ENCODE data around the gene COL5A1. TPM values are rescaled to one million over a fixed set of nuclear protein-coding genes. Genes with fewer than 3 reads are reported as not detected.

The COL5A1 gene
- total RNA-seq, 8 experiments from 2014 or later: 1.9 to 141 (median 3.6) TPM

DNA sequence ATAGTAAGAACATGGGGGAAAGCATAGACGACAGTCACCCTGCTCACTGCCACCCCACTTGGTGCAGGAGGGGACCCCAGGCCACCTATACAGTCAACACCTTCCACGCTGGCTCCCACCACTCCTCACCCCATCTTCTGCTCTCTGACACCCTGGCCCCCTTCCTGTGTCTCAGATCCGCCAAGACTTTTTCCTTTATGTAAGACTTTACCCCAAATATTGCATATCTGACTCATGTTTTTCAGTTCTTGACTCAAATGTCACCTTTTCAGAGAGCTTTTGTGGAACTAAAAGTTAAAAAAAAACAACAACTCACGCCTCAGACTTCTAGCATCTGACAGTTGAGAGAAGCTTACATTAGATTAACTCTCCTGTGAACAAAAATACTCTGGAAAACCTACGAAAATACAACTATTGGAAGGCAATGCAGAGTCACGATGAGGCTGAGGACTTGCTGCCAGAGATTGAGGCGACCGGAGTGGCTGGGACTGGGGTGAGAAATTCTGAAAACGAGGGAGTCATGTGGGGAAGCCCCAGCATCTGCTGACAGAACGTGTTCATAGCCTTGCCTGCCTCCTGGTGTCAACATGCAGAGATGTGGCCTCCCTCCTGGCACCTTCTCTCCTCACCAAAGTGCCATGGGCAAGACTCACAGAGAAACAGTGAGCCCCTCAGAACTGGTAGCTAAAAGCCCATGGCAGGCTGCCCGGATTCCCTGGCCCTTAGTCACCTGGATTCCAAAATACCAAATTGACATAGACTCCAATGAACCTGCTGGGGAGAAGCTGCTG is 216.6 kb downstream of the COL5A1 start:
- in situ Hi-C loops (cut with MboI; ENCODE audit: low pct_unique_long_range_greater_than_20kb in 2 of 9, low sequenced_read_pairs in 9 of 9, unreplicated experiment in 9 of 9): no loop called here
- no peak overlapping the region for H3K4me3 ChIP-seq
- no peaks in the 10 kb centered on the region for H3K4me1 ChIP-seq (replicated peaks in 1 of 2)
- 15 to 79% (median 47%) methylated on average over 1 to 7 of the region's 11 CpGs for WGBS, 10 experiments
- no peak overlapping the region for H3K27ac ChIP-seq
- ATAC-seq (replicated peaks in 6 of 8): no peak

DNA sequence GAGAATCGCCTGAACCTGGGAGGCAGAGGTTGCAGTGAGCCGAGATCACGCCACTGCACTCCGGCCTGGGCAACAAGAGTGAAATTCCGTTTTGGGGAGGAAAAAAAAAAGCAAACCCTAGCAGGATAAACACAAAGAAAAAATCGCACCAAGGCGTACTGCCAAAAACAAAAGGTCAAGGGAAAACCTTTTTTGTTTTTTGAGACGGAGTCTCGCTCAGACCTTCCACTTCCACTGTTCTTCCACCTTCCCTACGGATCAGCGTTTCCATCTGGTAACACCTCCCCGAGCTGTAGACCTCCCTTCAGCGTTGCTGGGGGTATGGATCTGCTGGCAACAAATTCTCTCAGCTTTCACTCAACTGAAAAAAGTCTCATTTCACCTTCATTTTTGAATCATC is 218.9 kb downstream of the COL5A1 start:
- ATAC-seq (replicated peaks in 6 of 8): no peak
- Histone ChIP-seq H3K27ac (no peak overlapping the region), H3K4me3 (no peak overlapping the region), H3K4me1 (replicated peaks in 1 of 2) (no peaks in the 10 kb centered on the region)
- in situ Hi-C loops (cut with MboI; ENCODE audit: low pct_unique_long_range_greater_than_20kb in 2 of 9, low sequenced_read_pairs in 9 of 9, unreplicated experiment in 9 of 9): no loop called here
- WGBS, 10 experiments: 43 to 100% (median 88%) methylated on average over 1 to 12 of the region's 13 CpGs; no CpG with 5 or more reads in 1 of the 10 experiments

- no peak overlapping the region for H3K27ac ChIP-seq
- H3K4me1 ChIP-seq (replicated peaks in 1 of 2): no peaks in the 10 kb centered on the region
- H3K4me3 ChIP-seq: no peak overlapping the region
- WGBS, 10 experiments: 65 to 98% (median 90%) methylated on average over 2 to 11 of the region's 17 CpGs; no CpG with 5 or more reads in 1 of the 10 experiments
- in situ Hi-C loops (cut with MboI; ENCODE audit: low pct_unique_long_range_greater_than_20kb in 2 of 9, low sequenced_read_pairs in 9 of 9, unreplicated experiment in 9 of 9): no loop called here
- ATAC-seq (replicated peaks in 6 of 8): no peak
Measured at GRCh38 chr9:134861595-134862334, 220.2 kb downstream of the COL5A1 start.

GRCh38 chr9:134863306-134863902 is 221.8 kb downstream of the COL5A1 start:
- 53 to 97% (median 81%) methylated on average over 1 to 8 of the region's 16 CpGs; no CpG with 5 or more reads in 4 of the 10 experiments for WGBS, 10 experiments
- H3K4me1 ChIP-seq (replicated peaks in 1 of 2): no peaks in the 10 kb centered on the region
- H3K27ac ChIP-seq: no peak overlapping the region
- ATAC-seq (replicated peaks in 6 of 8): no peak
- in situ Hi-C loops (cut with MboI; ENCODE audit: low pct_unique_long_range_greater_than_20kb in 2 of 9, low sequenced_read_pairs in 9 of 9, unreplicated experiment in 9 of 9): no loop called here
- no peak overlapping the region for H3K4me3 ChIP-seq

- 61 to 100% (median 80%) methylated on average over 1 to 2 of the region's 28 CpGs; no CpG with 5 or more reads in 5 of the 10 experiments for WGBS, 10 experiments
- no peak overlapping the region for H3K27ac ChIP-seq
- no peak for ATAC-seq (replicated peaks in 6 of 8)
- H3K4me1 ChIP-seq (replicated peaks in 1 of 2): no peaks in the 10 kb centered on the region
- H3K4me3 ChIP-seq: no peak overlapping the region
- in situ Hi-C loops (cut with MboI; ENCODE audit: low pct_unique_long_range_greater_than_20kb in 2 of 9, low sequenced_read_pairs in 9 of 9, unreplicated experiment in 9 of 9): no loop called here
Measured at GRCh38 chr9:134863941-134864820, 222.6 kb downstream of the COL5A1 start.

GRCh38 chr9:134864821-134865190 is 223.2 kb downstream of the COL5A1 start:
- H3K4me3 ChIP-seq: no peak overlapping the region
- in situ Hi-C loops (cut with MboI; ENCODE audit: low pct_unique_long_range_greater_than_20kb in 2 of 9, low sequenced_read_pairs in 9 of 9, unreplicated experiment in 9 of 9): no loop called here
- no CpG with 5 or more reads among the region's 13 CpGs for WGBS, 10 experiments

DNA sequence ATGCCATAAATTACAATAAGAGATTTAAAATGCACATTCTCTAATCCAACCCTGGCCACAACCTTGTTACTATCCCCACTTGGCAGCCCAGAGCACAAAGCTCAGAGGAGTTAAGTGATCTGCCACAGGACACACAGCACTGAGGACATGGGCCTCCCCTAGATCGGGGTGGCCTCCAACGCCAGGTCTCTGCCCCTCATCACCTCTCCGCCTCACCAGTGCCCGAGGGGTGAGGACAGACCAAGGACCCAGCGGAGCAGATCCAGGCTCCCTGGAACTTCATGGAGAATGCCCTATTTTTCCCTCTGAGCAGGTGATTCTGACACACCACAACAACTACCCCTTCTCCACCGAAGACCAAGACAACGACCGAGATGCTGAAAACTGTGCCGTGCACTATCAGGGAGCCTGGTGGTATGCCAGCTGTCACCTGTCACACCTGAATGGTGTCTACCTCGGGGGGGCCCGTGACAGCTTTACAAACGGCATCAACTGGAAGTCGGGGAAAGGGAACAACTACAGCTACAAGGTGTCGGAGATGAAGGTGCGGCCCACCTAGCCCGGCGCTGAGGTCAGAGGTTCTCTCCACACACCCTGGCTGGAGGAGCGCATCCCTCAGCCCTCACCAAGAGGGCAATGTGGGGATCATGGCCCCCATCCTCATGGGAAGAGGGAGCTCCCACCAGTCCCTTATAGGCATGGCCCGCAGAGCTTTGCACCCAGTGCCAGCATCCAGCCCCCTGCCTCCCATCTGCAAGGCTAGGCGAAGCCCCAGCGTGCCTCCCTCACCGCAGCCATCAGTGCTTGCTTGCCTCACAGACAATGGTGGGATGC is 226.5 kb downstream of the COL5A1 start:
- Histone ChIP-seq H3K27ac (no peak overlapping the region), H3K4me1 (replicated peaks in 1 of 2) (no peaks in the 10 kb centered on the region), H3K4me3 (no peak overlapping the region)
- ATAC-seq (replicated peaks in 6 of 8): no peak
- in situ Hi-C loops (cut with MboI; ENCODE audit: low pct_unique_long_range_greater_than_20kb in 2 of 9, low sequenced_read_pairs in 9 of 9, unreplicated experiment in 9 of 9): no loop called here
- WGBS, 10 experiments: 81 to 97% (median 90%) methylated on average over 2 to 9 of the region's 22 CpGs; no CpG with 5 or more reads in 3 of the 10 experiments

More at GRCh38 chr9:134864821-134865190, 223.2 kb downstream of the COL5A1 start:
- Histone ChIP-seq H3K27ac (no peak overlapping the region), H3K4me1 (replicated peaks in 1 of 2) (no peaks in the 10 kb centered on the region)
- no peak for ATAC-seq (replicated peaks in 6 of 8)

DNA sequence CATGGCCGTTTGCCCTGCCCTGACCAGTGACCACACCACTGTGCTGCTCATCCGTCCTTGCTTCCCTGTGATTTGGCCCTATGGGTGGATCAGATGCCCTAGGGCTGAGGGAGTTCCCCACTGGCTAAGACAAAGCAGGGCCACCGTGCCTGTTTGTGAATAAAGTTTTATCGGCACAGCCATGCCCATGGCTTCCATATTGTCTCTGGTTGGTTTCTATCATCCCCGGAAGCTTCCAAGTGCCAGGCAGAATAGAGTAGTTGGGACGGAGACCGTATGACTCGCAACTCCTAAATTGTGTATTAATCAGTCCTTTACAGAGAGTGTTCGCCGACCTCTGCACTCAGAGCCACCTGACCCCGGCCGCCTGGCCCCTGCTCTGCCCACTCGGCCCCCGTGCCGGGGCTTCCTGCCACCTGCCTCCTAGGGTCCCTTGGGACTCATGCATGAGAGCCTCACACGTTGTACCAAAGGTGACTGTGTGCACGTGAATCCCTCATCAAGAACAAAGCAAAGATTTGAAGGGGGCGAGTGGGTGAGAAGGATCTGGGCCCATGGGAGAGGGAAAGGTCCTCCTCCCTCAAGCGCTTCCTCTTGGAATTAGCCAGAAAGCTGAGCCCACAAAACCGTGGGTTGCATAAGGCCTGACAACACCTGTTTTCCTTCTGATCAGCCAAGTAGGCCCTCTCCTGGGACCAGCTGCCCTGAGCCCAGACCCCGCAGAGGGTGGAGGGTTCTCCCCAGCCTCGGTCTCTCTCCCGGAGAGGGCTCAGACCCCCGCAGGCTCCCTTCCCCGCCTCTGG is 227.3 kb downstream of the COL5A1 start:
- 58 to 89% (median 70%) methylated on average over 3 to 7 of the region's 25 CpGs; no CpG with 5 or more reads in 4 of the 10 experiments for WGBS, 10 experiments
- no peak for ATAC-seq (replicated peaks in 6 of 8)
- no peaks in the 10 kb centered on the region for H3K4me1 ChIP-seq (replicated peaks in 1 of 2)
- in situ Hi-C loops (cut with MboI; ENCODE audit: low pct_unique_long_range_greater_than_20kb in 2 of 9, low sequenced_read_pairs in 9 of 9, unreplicated experiment in 9 of 9): no loop called here
- no peak overlapping the region for H3K27ac ChIP-seq
- H3K4me3 ChIP-seq: no peak overlapping the region

GRCh38 chr9:134869554-134870300 is 228.1 kb downstream of the COL5A1 start:
- Histone ChIP-seq H3K27ac (no peak overlapping the region), H3K4me1 (replicated peaks in 1 of 2) (no peaks in the 10 kb centered on the region), H3K4me3 (no peak overlapping the region)
- no peak for ATAC-seq (replicated peaks in 6 of 8)
- 80 to 83% methylated on average over 6 to 7 of the region's 17 CpGs; no CpG with 5 or more reads in 8 of the 10 experiments for WGBS, 10 experiments
- in situ Hi-C loops (cut with MboI; ENCODE audit: low pct_unique_long_range_greater_than_20kb in 2 of 9, low sequenced_read_pairs in 9 of 9, unreplicated experiment in 9 of 9): no loop called here

GRCh38 chr9:134870301-134870694 is 228.7 kb downstream of the COL5A1 start:
- in situ Hi-C loops (cut with MboI; ENCODE audit: low pct_unique_long_range_greater_than_20kb in 2 of 9, low sequenced_read_pairs in 9 of 9, unreplicated experiment in 9 of 9): no loop called here
- Histone ChIP-seq H3K27ac (no peak overlapping the region), H3K4me3 (no peak overlapping the region), H3K4me1 (replicated peaks in 1 of 2) (no peaks in the 10 kb centered on the region)
- no peak for ATAC-seq (replicated peaks in 6 of 8)
- 82% methylated on average over 9 of the region's 11 CpGs; no CpG with 5 or more reads in 9 of the 10 experiments for WGBS, 10 experiments

All from motor neuron (in vitro differentiated cells).